HepG2 (cell line): ENCODE data around the gene CDC42BPG. TPM values are rescaled to one million over a fixed set of nuclear protein-coding genes. Genes with fewer than 3 reads are reported as not detected.
"Not testable (repeated sequence)": the region's sequence is repeated elsewhere in the genome, so short reads cannot be mapped to it uniquely, and the experiment has no call there.

ENCODE experiments used
- ATAC-seq: fragments of 200-7000 bp; cut with Tn5 transposase; 3 replicates; pipeline ENCODE4 v1.9.1; 2020; ENCODE audit warnings: mild to moderate bottlenecking, moderate library complexity
- BruUV-seq: library from RNA; stranded (reverse); fragments of 400-500 nt; replicated peaks from 2 replicates; lab custom pipeline; 2021; lab: Mats Ljungman, UMichigan
- CTCF ChIA-PET: fragments of 300-600 bp; formaldehyde crosslinking; extraction: SDS; loops from one replicate; lab custom pipeline; 2021; ENCODE audit warnings: low total read pairs, inconsistent platforms, low intra/inter-chr PET ratio; lab: Yijun Ruan, JAX
- POLR2A ChIA-PET: fragments of 350-600 bp; sonication (Branson Sonifier 250); formaldehyde crosslinking; loops from one replicate; lab custom pipeline; 2020; ENCODE audit warnings: antibody characterized with exemption, inconsistent platforms; lab: Yijun Ruan, JAX
- DNase-seq: peaks from one replicate; pipeline ENCODE4 v3.0.0-alpha.2; 2015; ENCODE audit warnings: low spot score
- FAIRE-seq: peaks from 3 replicates; lab custom pipeline; 2011; peaks lifted over from hg19 to GRCh38; lab: Jason Lieb, UNC
- H2AFZ ChIP-seq: one replicate; pipeline ENCODE4 v1.6.1; 2011; ENCODE audit warnings: low read length, inconsistent platforms
- H3K27ac ChIP-seq: fragments of 300-600 bp; 3 replicates; pipeline ENCODE4 v1.8.0; 2011; ENCODE audit warnings: mixed run types, mild to moderate bottlenecking, mixed read lengths, low read length, inconsistent platforms; ENCODE audit not compliant: insufficient read depth; ENCODE audit errors: extremely low read length
- H3K27me3 ChIP-seq, 2 experiments: fragments of 200-600 bp in 1 of 2; 2 replicates in 1 of 2; 3 replicates in 1 of 2; pipeline versions ENCODE4 v1.6.0 to v1.8.0; 2011; ENCODE audit warnings: low read length in 2 of 2, mild to moderate bottlenecking in 2 of 2, moderate library complexity in 2 of 2, inconsistent platforms in 1 of 2; ENCODE audit not compliant: insufficient read depth in 2 of 2, control insufficient read depth in 1 of 2
- H3K36me3 ChIP-seq, 2 experiments: fragments of 200-600 bp in 1 of 2; replicated peaks in 1 of 2; 2 replicates in 1 of 2; 3 replicates in 1 of 2; pipeline versions ENCODE4 v1.5.1 to v1.8.0; 2011; ENCODE audit warnings: low read length in 2 of 2, inconsistent platforms in 1 of 2; ENCODE audit not compliant: insufficient read depth in 2 of 2, control insufficient read depth in 1 of 2
- H3K4me1 ChIP-seq: 2 replicates; pipeline ENCODE4 v1.5.1; 2012; ENCODE audit warnings: low read length, inconsistent platforms; ENCODE audit not compliant: insufficient read depth
- H3K4me2 ChIP-seq: 2 replicates; pipeline ENCODE4 v1.6.0; 2011; ENCODE audit warnings: low read depth, low read length, inconsistent platforms
- H3K4me3 ChIP-seq, 3 experiments: fragments of 200-600 bp in 1 of 3; sonication (generic), shearing (Covaris generic) in 1 of 3; replicated peaks in 1 of 3; 2 replicates each; pipeline ENCODE4 v1.5.1; 2011 to 2016; ENCODE audit warnings: low read length in 3 of 3, inconsistent platforms in 2 of 3, low read depth in 2 of 3, mild to moderate bottlenecking in 2 of 3, control low read depth in 1 of 3, mixed read lengths in 1 of 3; ENCODE audit not compliant: insufficient read depth in 1 of 3
- H3K79me2 ChIP-seq: one replicate; pipeline ENCODE4 v1.6.1; 2011; ENCODE audit warnings: low read length, inconsistent platforms; ENCODE audit not compliant: insufficient read depth
- H3K9ac ChIP-seq: 2 replicates; pipeline ENCODE4 v1.6.0; 2011; ENCODE audit warnings: mild to moderate bottlenecking, low read depth, low read length, inconsistent platforms; ENCODE audit not compliant: insufficient read depth
- H3K9me3 ChIP-seq: 2 replicates; pipeline ENCODE4 v1.5.1; 2012; ENCODE audit warnings: mild to moderate bottlenecking, low read length
- H4K20me1 ChIP-seq: 2 replicates; pipeline ENCODE4 v1.6.0; 2011; ENCODE audit warnings: inconsistent platforms, mild to moderate bottlenecking, low read length, moderate library complexity; ENCODE audit not compliant: insufficient read depth
- ADNP ChIP-seq: sonication (generic); formaldehyde crosslinking; IDR thresholded peaks from 2 replicates; pipeline ENCODE4 v1.4.0; 2020; ENCODE audit warnings: missing genetic modification reagents
- KDM1A ChIP-seq: IDR thresholded peaks from 2 replicates; pipeline ENCODE4 v1.6.1; 2016; ENCODE audit warnings: missing compliant biosample characterization
- NRL ChIP-seq: sonication (generic); formaldehyde crosslinking; IDR thresholded peaks from 2 replicates; pipeline ENCODE4 v1.5.0; 2020; ENCODE audit warnings: missing genetic modification reagents, mild to moderate bottlenecking, moderate library complexity, borderline replicate concordance
- ZMYM3 ChIP-seq: sonication (generic); formaldehyde crosslinking; IDR thresholded peaks from 2 replicates; pipeline ENCODE4 v1.5.1; 2020; ENCODE audit warnings: mild to moderate bottlenecking, missing genetic modification reagents
- WGBS: methylation state at CpG from one replicate; pipeline ENCODE4 v1.1.6; 2017; ENCODE audit warnings: low lambda C conversion rate; 5-methylcytosine and 5-hydroxymethylcytosine counted together
- in situ Hi-C: cut with HindIII; loops from 2 replicates; pipeline ENCODE4 v1.10.0; 2017; ENCODE audit warnings: low pct_unique_long_range_greater_than_20kb; ENCODE audit not compliant: extremely low pct_ligation_motif_present
- intact Hi-C: fragments of 100-400 bp; cut with micrococcal nuclease; formaldehyde crosslinking; loops from one replicate; pipeline ENCODE4 v1.10.0; 2022; ENCODE audit not compliant: unreplicated experiment
- polyA plus RNA-seq, 8 experiments: library from polyadenylated mRNA; depleted of rRNA in 3 of 8; stranded (reverse) in 7 of 8; unstranded in 1 of 8; fragments of >200 nt; fragmentation: Illumina TruSeq in 4 of 8; extraction: Trizol in 4 of 8; gene quantifications; 2 replicates each; pipeline versions ENCODE4 v1.2.1 to v1.2.3, GENCODE V29; 2011 to 2016; ENCODE audit warnings: low read depth in 4 of 8, missing spikeins in 1 of 8, mixed read lengths in 1 of 8; ENCODE audit not compliant: insufficient read depth in 1 of 8
- total RNA-seq, 5 experiments: library from RNA; depleted of rRNA; stranded (reverse); fragments of >200 nt; fragmentation: Illumina TruSeq; extraction: Trizol; gene quantifications; 2 replicates each; pipeline ENCODE4 v1.2.3, GENCODE V29; 2016; ENCODE audit warnings: low read depth in 1 of 5
- TF ChIP-seq, protein P1 (sequence below): sonication (generic); formaldehyde crosslinking; IDR thresholded peaks from 2 replicates; pipeline ENCODE4 v1.5.0; 2020; ENCODE audit warnings: mild to moderate bottlenecking, missing genetic modification reagents

The CDC42BPG gene
- total and polyA plus RNA-seq, 2 of the 13 experiments (the other 11 are each of a cell fraction or from before 2014, with no cell fraction given): 0.55 to 1.4 TPM

DNA sequence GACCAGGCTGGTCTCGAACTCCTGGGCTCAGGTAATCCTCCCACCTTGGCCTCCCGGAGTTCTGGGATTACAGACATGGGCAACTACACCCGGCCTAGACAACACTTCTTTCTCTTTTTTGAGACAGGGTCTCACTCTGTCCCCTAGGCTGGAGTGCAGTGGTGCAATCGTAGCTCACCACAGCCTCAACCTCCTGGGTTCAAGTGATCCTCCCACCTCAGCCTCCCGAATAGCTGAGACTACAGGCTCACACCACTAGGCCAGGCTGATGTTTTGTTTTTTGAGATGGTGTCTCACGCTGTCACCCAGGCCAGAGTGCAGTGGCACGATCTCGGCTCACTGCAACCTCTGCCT lies 1.3 kb upstream of the CDC42BPG start:
- POLR2A ChIA-PET: interaction anchor here (0.7 to 4.7 kb wide), 8 partner anchors 25 to 1014 kb away, joined by 3 to 30 read pairs (median 4); partner anchors contain the start of genes ARL2, BATF2 and EHD1
- peaks cover 77% of the 10 kb centered on the region for H3K4me1 ChIP-seq
- CTCF ChIA-PET: interaction anchor here (2.1 to 4.5 kb wide), 2 partner anchors 33 to 48 kb away, joined by 6 to 72 read pairs; partner anchors contain the start of gene EHD1
- not testable (repeated sequence) for DNase-seq, H3K4me3 ChIP-seq, H3K9ac ChIP-seq, H4K20me1 ChIP-seq, H3K9me3 ChIP-seq, H3K27ac ChIP-seq, FAIRE-seq, BruUV-seq, H3K79me2 ChIP-seq, H3K27me3 ChIP-seq, ATAC-seq, H3K36me3 ChIP-seq, H3K4me2 ChIP-seq, H2AFZ ChIP-seq
- TF ChIP-seq NRL (CRISPR knock-in tag) (0 out of 2 replicates have a peak, but pooled peaks have one; percentile 43), KDM1A (CRISPR knock-in tag) (0 out of 2 replicates have a peak, but pooled peaks have one; percentile 59), ADNP (CRISPR knock-in tag) (0 out of 2 replicates have a peak, but pooled peaks have one; percentile 67), ZMYM3 (CRISPR knock-in tag) (peak; percentile 81)
- TF ChIP-seq, protein P1, sequence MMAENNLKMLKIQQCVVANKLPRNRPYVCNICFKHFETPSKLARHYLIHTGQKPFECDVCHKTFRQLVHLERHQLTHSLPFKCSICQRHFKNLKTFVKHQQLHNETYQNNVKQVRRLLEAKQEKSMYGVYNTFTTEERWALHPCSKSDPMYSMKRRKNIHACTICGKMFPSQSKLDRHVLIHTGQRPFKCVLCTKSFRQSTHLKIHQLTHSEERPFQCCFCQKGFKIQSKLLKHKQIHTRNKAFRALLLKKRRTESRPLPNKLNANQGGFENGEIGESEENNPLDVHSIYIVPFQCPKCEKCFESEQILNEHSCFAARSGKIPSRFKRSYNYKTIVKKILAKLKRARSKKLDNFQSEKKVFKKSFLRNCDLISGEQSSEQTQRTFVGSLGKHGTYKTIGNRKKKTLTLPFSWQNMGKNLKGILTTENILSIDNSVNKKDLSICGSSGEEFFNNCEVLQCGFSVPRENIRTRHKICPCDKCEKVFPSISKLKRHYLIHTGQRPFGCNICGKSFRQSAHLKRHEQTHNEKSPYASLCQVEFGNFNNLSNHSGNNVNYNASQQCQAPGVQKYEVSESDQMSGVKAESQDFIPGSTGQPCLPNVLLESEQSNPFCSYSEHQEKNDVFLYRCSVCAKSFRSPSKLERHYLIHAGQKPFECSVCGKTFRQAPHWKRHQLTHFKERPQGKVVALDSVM (CRISPR knock-in tag): peak; percentile 97
- intact Hi-C loops: loop anchor here (5.0 to 10.0 kb wide), 3 partner anchors 43 to 152 kb away; partner anchors contain the start of genes BATF2 and MAP4K2
- in situ Hi-C loops: loop anchor here (5.0 kb wide), 1 partner anchor 47 kb away; no protein-coding TSS in a partner anchor
- 24% methylated on average over 5 of the region's 8 CpGs for WGBS
